Right lobe of liver (tissue), 4 donors: Measurements from ENCODE around the gene LDLRAD3.

Experiments used
- POLR2A ChIP-seq: fragments of 450-650 bp; IDR thresholded peaks from one replicate; pipeline ENCODE4 v1.6.1; 2017; ENCODE audit warnings: antibody characterized with exemption, mild to moderate bottlenecking
- TF ChIP-seq, protein P1 (sequence below), 4 donors: fragments of 200-600 bp in 3 of 4; fragments of 450-650 bp in 1 of 4; IDR thresholded peaks; one replicate each; pipeline versions ENCODE4 v1.5.1 to v1.8.0; 2016 to 2022; ENCODE audit warnings: antibody characterized with exemption in 4 of 4, mild to moderate bottlenecking in 2 of 4
- donor health status: DM: no; HTN: no; CAD: no.
- donor health status: DM: no; HTN: no; CAD: no.
- donor health status: DM: no; HTN: yes; CAD: no.

DNA sequence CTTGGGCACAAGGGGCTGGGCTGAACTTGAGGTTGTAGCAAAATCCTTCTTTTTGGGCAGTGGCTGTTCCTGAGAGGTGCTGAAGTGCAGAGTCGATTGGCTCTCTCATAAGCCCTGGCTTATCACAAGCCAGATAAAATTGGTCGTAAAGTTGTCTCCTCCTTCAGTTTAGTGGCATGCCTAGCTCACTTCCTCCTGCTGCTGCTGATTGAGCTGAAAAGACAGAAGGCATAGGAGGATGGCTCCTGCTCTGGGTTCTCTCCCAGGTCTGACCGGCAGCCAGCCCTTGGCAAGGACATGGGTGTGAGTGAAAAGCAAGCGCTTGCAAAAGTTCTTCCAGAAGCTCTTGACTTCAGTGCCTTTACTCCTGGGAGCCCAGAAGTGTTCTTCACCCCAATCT lies 83.9 kb downstream of the LDLRAD3 start:
- TF ChIP-seq, protein P1, sequence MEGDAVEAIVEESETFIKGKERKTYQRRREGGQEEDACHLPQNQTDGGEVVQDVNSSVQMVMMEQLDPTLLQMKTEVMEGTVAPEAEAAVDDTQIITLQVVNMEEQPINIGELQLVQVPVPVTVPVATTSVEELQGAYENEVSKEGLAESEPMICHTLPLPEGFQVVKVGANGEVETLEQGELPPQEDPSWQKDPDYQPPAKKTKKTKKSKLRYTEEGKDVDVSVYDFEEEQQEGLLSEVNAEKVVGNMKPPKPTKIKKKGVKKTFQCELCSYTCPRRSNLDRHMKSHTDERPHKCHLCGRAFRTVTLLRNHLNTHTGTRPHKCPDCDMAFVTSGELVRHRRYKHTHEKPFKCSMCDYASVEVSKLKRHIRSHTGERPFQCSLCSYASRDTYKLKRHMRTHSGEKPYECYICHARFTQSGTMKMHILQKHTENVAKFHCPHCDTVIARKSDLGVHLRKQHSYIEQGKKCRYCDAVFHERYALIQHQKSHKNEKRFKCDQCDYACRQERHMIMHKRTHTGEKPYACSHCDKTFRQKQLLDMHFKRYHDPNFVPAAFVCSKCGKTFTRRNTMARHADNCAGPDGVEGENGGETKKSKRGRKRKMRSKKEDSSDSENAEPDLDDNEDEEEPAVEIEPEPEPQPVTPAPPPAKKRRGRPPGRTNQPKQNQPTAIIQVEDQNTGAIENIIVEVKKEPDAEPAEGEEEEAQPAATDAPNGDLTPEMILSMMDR (IDR thresholded peaks at IDR 0.05), result no peak
- TF ChIP-seq POLR2A, result no peak
